ENCODE data around the gene ZNF683. TPM values are rescaled to one million over a fixed set of nuclear protein-coding genes. Genes with fewer than 3 reads are reported as not detected.

ZNF683 gene
- total and polyA plus RNA-seq, 10 of the 15 experiments (the other 5 are each of a cell fraction or from before 2014, with no cell fraction given) = not detected

DNA sequence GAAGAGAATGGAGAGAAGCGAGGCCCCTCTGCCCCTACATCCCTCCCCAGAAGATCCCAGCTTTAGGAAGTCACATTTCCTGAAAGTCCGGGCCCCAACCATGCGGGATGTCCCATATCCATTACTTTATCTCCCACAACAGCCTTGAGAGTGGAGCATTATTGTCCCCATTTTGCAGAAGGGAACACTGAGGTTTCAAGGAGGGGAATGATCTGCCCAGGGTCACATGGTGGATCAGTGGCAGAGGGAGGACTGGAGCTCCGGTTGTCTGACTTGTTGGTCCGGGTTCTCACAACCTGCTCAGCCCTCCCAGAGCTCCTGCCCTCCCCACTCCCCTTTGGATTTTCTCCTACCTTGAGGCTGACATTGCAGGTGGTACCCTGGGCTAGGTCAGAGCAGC is 16.4 kb downstream of the ZNF683 start:
- WGBS (ENCODE audit: insufficient coverage, insufficient replicate concordance, low lambda C conversion rate, missing lambda C conversion rate) = 45% methylated on average over 5 of the region's 5 CpGs
- no TSS peak for BruUV-seq (replicated peaks)
- Histone ChIP-seq H3K4me3 (no peak overlapping the region), H2AFZ (ENCODE audit: control insufficient read depth, low read depth, low read length) (no peak overlapping the region), H3K79me2 (ENCODE audit: control insufficient read depth, insufficient read depth, low read length) (no peaks in the 10 kb centered on the region), H4K20me1 (ENCODE audit: control insufficient read depth, insufficient read depth) (no peaks in the 10 kb centered on the region), H3K4me2 (ENCODE audit: control insufficient read depth, insufficient read depth) (no peak overlapping the region), H3K27ac (ENCODE audit: control insufficient read depth, insufficient read depth) (no peak overlapping the region), H3K36me3 (ENCODE audit: control insufficient read depth in 2 of 2, insufficient read depth in 2 of 2, low read length in 1 of 2) (no peaks in the 10 kb centered on the region), H3K4me1 (ENCODE audit: control insufficient read depth, insufficient read depth, low read length) (no peaks in the 10 kb centered on the region), H3K9ac (ENCODE audit: control insufficient read depth, insufficient read depth, low read length) (no peak overlapping the region), H3K27me3 (replicated peaks in 1 of 2; ENCODE audit: control insufficient read depth in 2 of 2, insufficient read depth in 2 of 2, low read length in 1 of 2) (peaks cover under 1 to 2% of the 10 kb centered on the region in 2 experiments; a peak in 3 of 4 replicates), H3K9me3 (replicated peaks; ENCODE audit: control insufficient read depth, insufficient read depth, low read length) (no peaks in the 10 kb centered on the region)
- TF ChIP-seq CREM (IDR thresholded peaks at IDR 0.05; ENCODE audit: low read depth) (no peak), MTA3 (IDR thresholded peaks at IDR 0.05; ENCODE audit: borderline replicate concordance, low read length) (no peak), YY1 (IDR thresholded peaks at IDR 0.05; ENCODE audit: low read depth, low read length) (no peak), MTA2 (IDR thresholded peaks at IDR 0.05; ENCODE audit: low read depth) (no peak), ZBTB11 (CRISPR knock-in tag; IDR thresholded peaks at IDR 0.05) (no peak), POLR2AphosphoS5 (IDR thresholded peaks at IDR 0.05; ENCODE audit: low read length) (no peak), CBX3 (IDR thresholded peaks at IDR 0.05; ENCODE audit: borderline replicate concordance, low read depth) (no peak)
- intact Hi-C loops (cut with micrococcal nuclease; ENCODE audit: unreplicated experiment) (no loop called here), in situ Hi-C loops (cut with MboI) (no loop called here)
- CTCF ChIA-PET = interaction anchor here (1.1 kb wide), 1 partner anchor 8 kb away, joined by 3 read pairs; no protein-coding TSS in a partner anchor
- DNase-seq (ENCODE audit: low read depth, low spot score) = no peak
- SMC1A ChIA-PET (ENCODE audit: uncharacterized antibody, unreplicated experiment) = no interaction called here
- FAIRE-seq = no peak
- POLR2A ChIA-PET = interaction anchor here (0.6 kb wide), 1 partner anchor 122 kb away, joined by 4 read pairs; the partner anchor contains the start of gene CEP85
- RAD21 ChIA-PET (ENCODE audit: unreplicated experiment) = no interaction called here
- ATAC-seq = no peak
